Activated CD8-positive, alpha-beta memory T cell treated with anti-CD3 and anti-CD28 coated beads for 4 hours (primary cell): ENCODE data around the gene KIF21A.

Experiments used
- DNase-seq, 2 donors: peaks; one replicate each; pipeline ENCODE4 v3.0.0-alpha.2; 2020; ENCODE audit warnings: low read depth in 2 of 2

The KIF21A gene

DNA sequence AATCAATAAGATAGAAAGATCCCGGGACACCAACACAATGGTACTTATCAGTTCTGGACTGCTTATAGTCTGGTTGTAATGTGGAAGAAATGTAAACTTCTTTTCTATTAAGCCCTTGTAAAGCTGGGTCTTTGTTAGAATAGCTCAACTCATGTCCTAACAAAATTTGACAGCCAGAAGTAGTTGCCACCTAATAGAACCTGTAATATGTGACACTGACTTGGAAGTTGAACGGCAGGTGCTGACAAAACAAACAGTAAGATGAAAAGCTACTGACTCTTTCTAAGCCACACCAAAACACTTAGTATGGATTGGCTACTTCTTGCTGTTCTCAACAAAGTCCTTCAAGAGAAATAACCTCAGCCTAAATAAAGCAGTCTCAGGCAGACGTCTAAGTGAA, 56.6 kb downstream of the KIF21A start:
- no peak for DNase-seq

GRCh38 chr12:39383114-39383513, 59.8 kb downstream of the KIF21A start:
- DNase-seq: no peak

- DNase-seq: no peak
Observed at GRCh38 chr12:39380090-39380489, 62.8 kb downstream of the KIF21A start.

DNA sequence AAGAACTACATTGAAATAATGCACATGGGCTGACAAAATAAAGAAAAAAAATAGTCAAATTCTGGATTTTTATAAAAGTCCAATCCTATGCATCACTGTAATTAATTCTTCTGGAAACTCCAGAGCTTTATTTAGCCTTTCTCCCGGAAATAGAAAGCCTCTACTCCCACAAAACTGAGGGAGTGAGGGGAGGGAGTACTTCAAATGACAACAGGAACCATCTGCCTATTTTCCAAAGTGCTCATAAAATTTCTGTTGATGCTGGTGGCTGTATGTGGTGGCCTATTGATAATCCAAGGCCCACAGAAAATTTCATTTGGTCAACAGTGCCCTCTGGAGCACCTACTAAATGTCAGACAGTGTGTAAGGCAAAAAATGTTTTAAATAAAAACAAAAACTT, 64.6 kb downstream of the KIF21A start:
- no peak for DNase-seq

GRCh38 chr12:39375206-39375808, 67.6 kb downstream of the KIF21A start:
- no peak for DNase-seq

- peak in 1 of 2 donors; percentile 7 for DNase-seq
Observed at GRCh38 chr12:39372929-39373328, 70.0 kb downstream of the KIF21A start.

- DNase-seq: no peak
Observed at GRCh38 chr12:39372204-39372925, 70.6 kb downstream of the KIF21A start.

DNA sequence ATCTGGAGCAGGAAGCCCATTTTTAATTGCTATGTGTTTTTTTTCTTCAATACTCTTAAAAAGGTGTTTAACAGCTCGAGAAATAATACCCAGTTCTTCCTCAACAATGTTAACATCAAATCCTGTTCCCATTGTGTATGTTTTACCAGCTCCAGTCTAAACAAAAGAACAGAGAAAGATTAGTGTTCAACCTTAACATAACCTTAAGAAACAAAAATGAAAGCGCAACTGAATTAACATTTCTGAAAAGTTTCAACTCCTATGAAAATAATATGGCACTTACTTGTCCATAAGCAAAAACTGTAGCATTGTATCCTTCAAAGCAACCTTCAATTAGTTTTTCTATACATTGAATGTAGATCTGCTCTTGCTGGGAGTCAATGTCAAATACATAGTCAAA, 73.2 kb downstream of the KIF21A start:
- DNase-seq: no peak

- no peak for DNase-seq
Observed at GRCh38 chr12:39368891-39369290, 74.0 kb downstream of the KIF21A start.

- DNase-seq: no peak
Observed at GRCh38 chr12:39368096-39368495, 74.8 kb downstream of the KIF21A start.

DNA sequence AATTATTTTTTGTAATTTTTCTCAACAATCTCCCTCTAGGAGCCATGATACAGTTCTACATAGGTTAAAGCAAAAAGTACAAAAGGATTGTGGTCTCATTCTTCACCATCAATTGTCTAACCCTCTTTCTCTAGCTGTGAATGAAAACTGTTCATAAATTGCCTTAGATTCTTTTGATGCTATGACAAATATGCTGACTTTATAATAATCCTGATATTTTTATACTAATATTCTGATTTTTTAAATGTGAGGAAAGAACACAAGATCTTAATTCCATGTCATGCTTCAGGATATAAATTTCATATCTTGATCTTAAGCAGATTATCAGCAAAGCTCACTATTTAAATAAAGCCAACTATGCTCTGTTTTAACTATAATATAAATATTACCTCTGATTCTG, 75.4 kb downstream of the KIF21A start:
- DNase-seq: no peak

- no peak for DNase-seq
Observed at GRCh38 chr12:39365364-39366001, 77.4 kb downstream of the KIF21A start.

GRCh38 chr12:39364196-39364595, 78.7 kb downstream of the KIF21A start:
- DNase-seq: no peak

DNA sequence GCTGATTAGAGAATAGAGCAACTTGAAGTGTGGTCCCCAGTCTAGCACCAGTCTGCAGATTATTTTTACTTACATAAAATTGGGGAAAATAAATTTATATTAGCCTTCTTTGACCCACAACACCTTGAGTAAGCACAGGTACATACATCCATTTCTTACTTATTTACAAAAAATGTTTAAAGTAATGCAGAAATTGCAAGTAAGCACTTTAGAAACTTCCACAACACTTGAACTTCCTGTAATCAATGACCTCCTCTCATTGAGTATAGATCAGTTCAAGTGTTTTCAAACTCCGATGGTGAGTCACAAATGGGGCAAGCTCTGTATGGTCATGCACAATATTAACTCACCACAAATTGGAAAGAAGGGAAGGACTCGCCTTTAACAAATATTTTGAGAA, 83.3 kb downstream of the KIF21A start:
- DNase-seq: no peak

DNA sequence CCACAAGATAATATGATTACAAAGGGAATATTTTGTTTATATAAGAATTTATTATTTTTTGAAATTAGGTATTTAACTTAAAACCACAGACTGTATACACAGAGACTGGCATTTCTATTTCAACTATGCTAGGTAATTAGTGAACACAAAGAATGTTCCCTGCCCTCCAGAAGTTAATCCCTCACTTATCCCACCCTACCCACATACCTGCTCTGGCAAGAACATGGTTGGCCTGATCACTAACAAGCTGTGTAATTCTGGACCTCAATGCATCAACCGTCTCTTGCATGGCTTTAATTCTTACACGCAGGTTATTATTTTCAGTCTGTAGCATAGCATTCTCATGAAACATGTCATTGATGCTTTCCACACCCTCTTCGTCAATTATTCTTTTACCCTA, 85.9 kb downstream of the KIF21A start:
- no peak for DNase-seq

DNA sequence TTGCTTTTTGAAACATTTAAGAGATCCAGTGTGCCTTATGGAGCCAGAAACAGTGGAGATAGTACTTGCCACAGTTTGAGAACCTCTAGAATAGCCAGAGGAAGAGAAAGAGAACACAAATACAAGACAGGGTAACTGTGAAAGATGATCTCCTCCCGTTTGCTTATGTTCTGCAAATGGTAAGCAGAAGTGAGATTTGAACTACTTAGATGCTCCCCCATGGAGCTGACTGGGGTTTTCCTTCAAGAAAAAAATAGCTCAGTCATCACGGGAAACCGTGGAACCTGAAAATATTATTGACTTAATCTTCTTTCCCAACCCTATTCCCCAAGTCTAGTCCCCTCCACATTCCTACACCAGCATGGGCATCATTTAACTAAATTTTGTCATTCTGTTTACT, 87.1 kb downstream of the KIF21A start:
- DNase-seq: no peak

- no peak for DNase-seq
Observed at GRCh38 chr12:39354955-39355354, 88.0 kb downstream of the KIF21A start.

GRCh38 chr12:39352471-39353017, 90.4 kb downstream of the KIF21A start:
- DNase-seq: no peak

- DNase-seq: no peak
Observed at GRCh38 chr12:39351153-39351552, 91.8 kb downstream of the KIF21A start.

GRCh38 chr12:39348941-39349626, 93.8 kb downstream of the KIF21A start:
- no peak for DNase-seq

DNA sequence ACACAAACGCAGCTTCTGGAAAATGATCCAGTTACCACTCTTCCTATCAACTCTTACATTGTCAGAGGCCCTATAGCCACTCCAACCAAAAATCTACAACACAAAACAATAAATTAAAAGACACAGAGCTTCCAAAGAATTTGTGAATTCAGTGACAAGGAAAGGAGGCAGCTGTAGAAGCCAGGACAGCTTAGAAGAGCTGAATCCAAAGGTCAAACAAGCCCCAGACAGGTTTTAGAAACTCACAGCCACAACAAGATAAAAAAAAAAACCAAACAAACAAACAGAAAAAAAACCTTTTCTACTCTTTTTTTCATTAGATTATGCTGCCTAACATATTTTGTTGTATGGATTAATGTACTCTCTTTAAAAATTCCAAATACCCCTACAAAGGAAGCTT, 94.4 kb downstream of the KIF21A start:
- DNase-seq: no peak

GRCh38 chr12:39344926-39345325, 98.0 kb downstream of the KIF21A start:
- DNase-seq: no peak
